GM18526 (cell line): ENCODE data around the gene SLC8A3.

ENCODE experiments used
- POLR2A ChIP-seq: IDR thresholded peaks from 3 replicates; pipeline ENCODE4 v1.6.1; 2011; ENCODE audit not compliant: insufficient read length; ENCODE audit errors: extremely low read depth

The SLC8A3 gene

GRCh38 chr14:70029296-70030132 lies 159.2 kb downstream of the SLC8A3 start:
- no peak for TF ChIP-seq POLR2A

- no peak for TF ChIP-seq POLR2A
Measured at GRCh38 chr14:70027785-70028428, 160.8 kb downstream of the SLC8A3 start.

- no peak for TF ChIP-seq POLR2A
Measured at GRCh38 chr14:70023871-70024270, 164.9 kb downstream of the SLC8A3 start.

- TF ChIP-seq POLR2A: no peak
Measured at GRCh38 chr14:70022771-70023445, 165.8 kb downstream of the SLC8A3 start.

- TF ChIP-seq POLR2A: no peak
Measured at GRCh38 chr14:70021548-70022220, 167.1 kb downstream of the SLC8A3 start.

- TF ChIP-seq POLR2A: no peak
Measured at GRCh38 chr14:70020352-70021170, 168.2 kb downstream of the SLC8A3 start.

GRCh38 chr14:70019695-70020094 lies 169.1 kb downstream of the SLC8A3 start:
- TF ChIP-seq POLR2A: no peak

- no peak for TF ChIP-seq POLR2A
Measured at GRCh38 chr14:70018713-70019211, 170.0 kb downstream of the SLC8A3 start.

GRCh38 chr14:70018230-70018629 lies 170.5 kb downstream of the SLC8A3 start:
- TF ChIP-seq POLR2A: no peak

- no peak for TF ChIP-seq POLR2A
Measured at GRCh38 chr14:70014406-70015095, 174.2 kb downstream of the SLC8A3 start.

- no peak for TF ChIP-seq POLR2A
Measured at GRCh38 chr14:70013271-70013873, 175.4 kb downstream of the SLC8A3 start.

GRCh38 chr14:70011708-70012107 lies 177.0 kb downstream of the SLC8A3 start:
- TF ChIP-seq POLR2A: no peak

GRCh38 chr14:70011098-70011497 lies 177.7 kb downstream of the SLC8A3 start:
- no peak for TF ChIP-seq POLR2A

GRCh38 chr14:70009961-70010360 lies 178.8 kb downstream of the SLC8A3 start:
- no peak for TF ChIP-seq POLR2A
